HepG2 (cell line): ENCODE data around the gene CHMP1A. TPM values are rescaled to one million over a fixed set of nuclear protein-coding genes. Genes with fewer than 3 reads are reported as not detected.

Experiments used
- CCDC6 ChIP-seq: sonication (generic); formaldehyde crosslinking; IDR thresholded peaks from 2 replicates; pipeline ENCODE4 v1.8.1; 2022; ENCODE audit warnings: mild to moderate bottlenecking, missing genetic modification reagents, moderate library complexity
- CHCHD3 ChIP-seq: sonication (generic); formaldehyde crosslinking; IDR thresholded peaks from 2 replicates; pipeline ENCODE4 v1.8.0; 2022; ENCODE audit warnings: mild to moderate bottlenecking, missing genetic modification reagents, moderate library complexity
- GABPA ChIP-seq, 2 experiments: IDR thresholded peaks; 2 replicates each; pipeline ENCODE4 v1.6.1; 2011 to 2016; ENCODE audit warnings: low read depth in 2 of 2, low read length in 1 of 2, missing biosample characterization in 1 of 2, missing genetic modification characterization in 1 of 2
- HMG20A ChIP-seq: IDR thresholded peaks from 2 replicates; pipeline ENCODE4 v1.6.1; 2016; ENCODE audit warnings: borderline replicate concordance
- HOXA5 ChIP-seq: sonication (generic); formaldehyde crosslinking; IDR thresholded peaks from 2 replicates; pipeline ENCODE4 v1.4.0; 2020; ENCODE audit warnings: missing genetic modification reagents
- NKX3-1 ChIP-seq: sonication (generic); formaldehyde crosslinking; IDR thresholded peaks from 2 replicates; pipeline ENCODE4 v1.5.0; 2020; ENCODE audit warnings: missing genetic modification reagents
- SOX5 ChIP-seq: IDR thresholded peaks from 2 replicates; pipeline ENCODE4 v1.6.1; 2016; ENCODE audit warnings: borderline replicate concordance
- ZMAT5 ChIP-seq: sonication (generic); formaldehyde crosslinking; IDR thresholded peaks from 2 replicates; pipeline ENCODE4 v1.5.0; 2020; ENCODE audit warnings: mild to moderate bottlenecking, low read depth, missing genetic modification reagents, borderline replicate concordance
- ZMYM2 ChIP-seq: sonication (generic); formaldehyde crosslinking; IDR thresholded peaks from 2 replicates; pipeline ENCODE4 v1.8.0; 2022; ENCODE audit warnings: mild to moderate bottlenecking, missing genetic modification reagents
- ZNF670 ChIP-seq: sonication (generic); formaldehyde crosslinking; IDR thresholded peaks from 2 replicates; pipeline ENCODE4 v1.8.0; 2022; ENCODE audit warnings: mild to moderate bottlenecking, missing genetic modification reagents, borderline replicate concordance
- ZSCAN9 ChIP-seq: IDR thresholded peaks from 2 replicates; pipeline ENCODE4 v1.6.1; 2016; ENCODE audit warnings: borderline replicate concordance
- polyA plus RNA-seq, 8 experiments: library from polyadenylated mRNA; depleted of rRNA in 3 of 8; stranded (reverse) in 7 of 8; unstranded in 1 of 8; fragments of >200 nt; fragmentation: Illumina TruSeq in 4 of 8; extraction: Trizol in 4 of 8; gene quantifications; 2 replicates each; pipeline versions ENCODE4 v1.2.1 to v1.2.3, GENCODE V29; 2011 to 2016; ENCODE audit warnings: low read depth in 4 of 8, missing spikeins in 1 of 8, mixed read lengths in 1 of 8; ENCODE audit not compliant: insufficient read depth in 1 of 8
- total RNA-seq, 5 experiments: library from RNA; depleted of rRNA; stranded (reverse); fragments of >200 nt; fragmentation: Illumina TruSeq; extraction: Trizol; gene quantifications; 2 replicates each; pipeline ENCODE4 v1.2.3, GENCODE V29; 2016; ENCODE audit warnings: low read depth in 1 of 5
- TF ChIP-seq, protein P1 (sequence below), 2 experiments: fragments of 450-650 bp in 1 of 2; sonication (generic) in 1 of 2; formaldehyde crosslinking in 1 of 2; IDR thresholded peaks; 2 replicates each; pipeline versions ENCODE4 v1.6.1 to v1.8.0; 2016 to 2022; ENCODE audit warnings: antibody characterized with exemption in 1 of 2, mild to moderate bottlenecking in 1 of 2, missing genetic modification reagents in 1 of 2
- TF ChIP-seq, protein P2 (sequence below): sonication (generic); formaldehyde crosslinking; IDR thresholded peaks from 2 replicates; pipeline ENCODE4 v1.4.0; 2020; ENCODE audit warnings: missing genetic modification reagents

The CHMP1A gene
- total and polyA plus RNA-seq, 2 of the 13 experiments (the other 11 are each of a cell fraction or from before 2014, with no cell fraction given) = 69.4 to 73.3 TPM

- TF ChIP-seq HMG20A (CRISPR knock-in tag) (peak; percentile 21), ZSCAN9 (no peak), GABPA (IDR thresholded peaks at IDR 0.05; ENCODE audit: low read depth, low read length) (no peak), GABPA (CRISPR knock-in tag; IDR thresholded peaks at IDR 0.05; ENCODE audit: low read depth) (no peak), HOXA5 (CRISPR knock-in tag) (peak; percentile 19; the same call in 1 of the 2 replicates), ZNF670 (peak; percentile 86; the same call in 1 of the 2 replicates), CCDC6 (CRISPR knock-in tag) (peak; percentile 61), ZMYM2 (CRISPR knock-in tag) (no peak), NKX3-1 (CRISPR knock-in tag) (no peak), CHCHD3 (CRISPR knock-in tag) (peak; percentile 90), SOX5 (CRISPR knock-in tag) (peak; percentile 14; the same call in 1 of the 2 replicates), ZMAT5 (no peak)
- TF ChIP-seq, protein P1, sequence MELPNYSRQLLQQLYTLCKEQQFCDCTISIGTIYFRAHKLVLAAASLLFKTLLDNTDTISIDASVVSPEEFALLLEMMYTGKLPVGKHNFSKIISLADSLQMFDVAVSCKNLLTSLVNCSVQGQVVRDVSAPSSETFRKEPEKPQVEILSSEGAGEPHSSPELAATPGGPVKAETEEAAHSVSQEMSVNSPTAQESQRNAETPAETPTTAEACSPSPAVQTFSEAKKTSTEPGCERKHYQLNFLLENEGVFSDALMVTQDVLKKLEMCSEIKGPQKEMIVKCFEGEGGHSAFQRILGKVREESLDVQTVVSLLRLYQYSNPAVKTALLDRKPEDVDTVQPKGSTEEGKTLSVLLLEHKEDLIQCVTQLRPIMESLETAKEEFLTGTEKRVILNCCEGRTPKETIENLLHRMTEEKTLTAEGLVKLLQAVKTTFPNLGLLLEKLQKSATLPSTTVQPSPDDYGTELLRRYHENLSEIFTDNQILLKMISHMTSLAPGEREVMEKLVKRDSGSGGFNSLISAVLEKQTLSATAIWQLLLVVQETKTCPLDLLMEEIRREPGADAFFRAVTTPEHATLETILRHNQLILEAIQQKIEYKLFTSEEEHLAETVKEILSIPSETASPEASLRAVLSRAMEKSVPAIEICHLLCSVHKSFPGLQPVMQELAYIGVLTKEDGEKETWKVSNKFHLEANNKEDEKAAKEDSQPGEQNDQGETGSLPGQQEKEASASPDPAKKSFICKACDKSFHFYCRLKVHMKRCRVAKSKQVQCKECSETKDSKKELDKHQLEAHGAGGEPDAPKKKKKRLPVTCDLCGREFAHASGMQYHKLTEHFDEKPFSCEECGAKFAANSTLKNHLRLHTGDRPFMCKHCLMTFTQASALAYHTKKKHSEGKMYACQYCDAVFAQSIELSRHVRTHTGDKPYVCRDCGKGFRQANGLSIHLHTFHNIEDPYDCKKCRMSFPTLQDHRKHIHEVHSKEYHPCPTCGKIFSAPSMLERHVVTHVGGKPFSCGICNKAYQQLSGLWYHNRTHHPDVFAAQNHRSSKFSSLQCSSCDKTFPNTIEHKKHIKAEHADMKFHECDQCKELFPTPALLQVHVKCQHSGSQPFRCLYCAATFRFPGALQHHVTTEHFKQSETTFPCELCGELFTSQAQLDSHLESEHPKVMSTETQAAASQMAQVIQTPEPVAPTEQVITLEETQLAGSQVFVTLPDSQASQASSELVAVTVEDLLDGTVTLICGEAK (IDR thresholded peaks at IDR 0.05) = no peak
- TF ChIP-seq, protein P1 (CRISPR knock-in tag; IDR thresholded peaks at IDR 0.05) = peak; percentile 67
- TF ChIP-seq, protein P2, sequence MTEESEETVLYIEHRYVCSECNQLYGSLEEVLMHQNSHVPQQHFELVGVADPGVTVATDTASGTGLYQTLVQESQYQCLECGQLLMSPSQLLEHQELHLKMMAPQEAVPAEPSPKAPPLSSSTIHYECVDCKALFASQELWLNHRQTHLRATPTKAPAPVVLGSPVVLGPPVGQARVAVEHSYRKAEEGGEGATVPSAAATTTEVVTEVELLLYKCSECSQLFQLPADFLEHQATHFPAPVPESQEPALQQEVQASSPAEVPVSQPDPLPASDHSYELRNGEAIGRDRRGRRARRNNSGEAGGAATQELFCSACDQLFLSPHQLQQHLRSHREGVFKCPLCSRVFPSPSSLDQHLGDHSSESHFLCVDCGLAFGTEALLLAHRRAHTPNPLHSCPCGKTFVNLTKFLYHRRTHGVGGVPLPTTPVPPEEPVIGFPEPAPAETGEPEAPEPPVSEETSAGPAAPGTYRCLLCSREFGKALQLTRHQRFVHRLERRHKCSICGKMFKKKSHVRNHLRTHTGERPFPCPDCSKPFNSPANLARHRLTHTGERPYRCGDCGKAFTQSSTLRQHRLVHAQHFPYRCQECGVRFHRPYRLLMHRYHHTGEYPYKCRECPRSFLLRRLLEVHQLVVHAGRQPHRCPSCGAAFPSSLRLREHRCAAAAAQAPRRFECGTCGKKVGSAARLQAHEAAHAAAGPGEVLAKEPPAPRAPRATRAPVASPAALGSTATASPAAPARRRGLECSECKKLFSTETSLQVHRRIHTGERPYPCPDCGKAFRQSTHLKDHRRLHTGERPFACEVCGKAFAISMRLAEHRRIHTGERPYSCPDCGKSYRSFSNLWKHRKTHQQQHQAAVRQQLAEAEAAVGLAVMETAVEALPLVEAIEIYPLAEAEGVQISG (CRISPR knock-in tag) = peak; percentile 60; the same call in 1 of the 2 replicates
Measured at GRCh38 chr16:89700649-89701424, 43.3 kb upstream of the CHMP1A start (continued).
